SK-N-SH (cell line): ENCODE results near the gene PSMB2. TPM values are rescaled to one million over a fixed set of nuclear protein-coding genes. Genes with fewer than 3 reads are reported as not detected.

ENCODE experiments used
- CTCF ChIA-PET: fragments of 300-600, 350-600 bp; formaldehyde crosslinking; extraction: SDS; loops from one replicate; lab custom pipeline; 2021; lab: Yijun Ruan, JAX
- POLR2A ChIA-PET: fragments of 350-600 bp; sonication (Branson Sonifier 250); formaldehyde crosslinking; extraction: SDS; loops from one replicate; lab custom pipeline; 2020; ENCODE audit warnings: antibody characterized with exemption, inconsistent platforms; lab: Yijun Ruan, JAX
- DNase-seq: peaks from one replicate; pipeline ENCODE4 v3.0.0; 2012
- H2AFZ ChIP-seq: fragments of 200-600 bp; sonication (generic); 2 replicates; pipeline ENCODE4 v1.8.1; 2016; ENCODE audit warnings: antibody characterized with exemption, mild to moderate bottlenecking, low read depth
- H3F3A ChIP-seq: fragments of 200-600 bp; sonication (generic); replicated peaks from 2 replicates; pipeline ENCODE3; 2016; ENCODE audit warnings: antibody characterized with exemption, mild to moderate bottlenecking; ENCODE audit not compliant: insufficient read depth
- H3K27ac ChIP-seq, 2 experiments: fragments of 200-500 bp in 1 of 2; fragments of 200-600 bp in 1 of 2; sonication (Bioruptor generic) in 1 of 2; sonication (generic), shearing (Covaris generic) in 1 of 2; 2 replicates each; pipeline versions ENCODE4 v1.5.1 to v1.6.1; 2014 to 2016; ENCODE audit warnings: low read depth in 2 of 2, inconsistent platforms in 1 of 2, low read length in 1 of 2, mild to moderate bottlenecking in 1 of 2, mixed read lengths in 1 of 2
- H3K27me3 ChIP-seq: fragments of 200-600 bp; sonication (generic), shearing (Covaris generic); 2 replicates; pipeline ENCODE4 v1.6.1; 2016; ENCODE audit warnings: mixed run types; ENCODE audit not compliant: insufficient read depth
- H3K36me3 ChIP-seq, 2 experiments: fragments of 200-500 bp in 1 of 2; fragments of 200-600 bp in 1 of 2; sonication (Bioruptor generic) in 1 of 2; sonication (generic) in 1 of 2; replicated peaks in 1 of 2; 2 replicates each; pipeline versions ENCODE3 to v1.5.1; 2014 to 2016; ENCODE audit warnings: low read length in 1 of 2, mild to moderate bottlenecking in 1 of 2; ENCODE audit not compliant: insufficient read depth in 2 of 2, control insufficient read depth in 1 of 2
- H3K4me1 ChIP-seq, 2 experiments: fragments of 200-500 bp in 1 of 2; fragments of 200-600 bp in 1 of 2; sonication (Bioruptor generic) in 1 of 2; sonication (generic), shearing (Covaris generic) in 1 of 2; 2 replicates each; pipeline versions ENCODE4 v1.5.1 to v1.6.1; 2014 to 2016; ENCODE audit warnings: low read depth in 1 of 2, low read length in 1 of 2, mixed run types in 1 of 2; ENCODE audit not compliant: insufficient read depth in 2 of 2, control insufficient read depth in 1 of 2
- H3K4me2 ChIP-seq: fragments of 200-600 bp; sonication (generic), shearing (Covaris generic); 2 replicates; pipeline ENCODE4 v1.6.1; 2017; ENCODE audit warnings: mixed run types
- H3K4me3 ChIP-seq, 2 experiments: fragments of 200-500 bp in 1 of 2; fragments of 200-600 bp in 1 of 2; sonication (Bioruptor generic) in 1 of 2; sonication (generic), shearing (Covaris generic) in 1 of 2; 2 replicates each; pipeline versions ENCODE4 v1.5.1 to v1.8.1; 2014 to 2016; ENCODE audit warnings: low read depth in 2 of 2, inconsistent platforms in 1 of 2, low read length in 1 of 2, mild to moderate bottlenecking in 1 of 2, mixed read lengths in 1 of 2, moderate library complexity in 1 of 2
- H3K79me2 ChIP-seq: fragments of 200-600 bp; sonication (generic); 2 replicates; pipeline ENCODE4 v1.8.1; 2017; ENCODE audit warnings: mild to moderate bottlenecking; ENCODE audit not compliant: insufficient read depth
- H3K9ac ChIP-seq: fragments of 200-600 bp; sonication (generic); 2 replicates; pipeline ENCODE4 v1.6.1; 2017; ENCODE audit warnings: mixed run types
- H3K9me2 ChIP-seq: fragments of 200-600 bp; sonication (generic); 2 replicates; pipeline ENCODE4 v1.6.1; 2017; ENCODE audit warnings: mixed run types
- H3K9me3 ChIP-seq: fragments of 200-600 bp; sonication (generic); 2 replicates; pipeline ENCODE4 v1.6.1; 2017; ENCODE audit warnings: mixed run types, mild to moderate bottlenecking, moderate library complexity
- H4K20me1 ChIP-seq: fragments of 200-600 bp; sonication (generic); 2 replicates; pipeline ENCODE4 v1.6.1; 2017; ENCODE audit warnings: mild to moderate bottlenecking, mixed run types; ENCODE audit not compliant: insufficient read depth
- CTCF ChIP-seq: fragments of 200-600 bp; sonication (generic); IDR thresholded peaks from 2 replicates; pipeline ENCODE4 v1.6.1; 2017; ENCODE audit warnings: antibody characterized with exemption, mild to moderate bottlenecking, moderate library complexity
- ELF1 ChIP-seq: IDR thresholded peaks from 2 replicates; pipeline ENCODE4 v1.4.0; 2012
- FOSL2 ChIP-seq: IDR thresholded peaks from 2 replicates; pipeline ENCODE4 v1.4.0; 2012; ENCODE audit warnings: low read depth, mild to moderate bottlenecking, moderate library complexity, borderline replicate concordance
- FOXM1 ChIP-seq: IDR thresholded peaks from 2 replicates; pipeline ENCODE4 v1.4.0; 2012; ENCODE audit warnings: low read depth, mild to moderate bottlenecking
- GABPA ChIP-seq: IDR thresholded peaks from 2 replicates; pipeline ENCODE4 v1.4.0; 2012; ENCODE audit warnings: low read depth, mild to moderate bottlenecking
- IRF3 ChIP-seq: fragments of 150-350 bp; IDR thresholded peaks from 2 replicates; pipeline ENCODE4 v1.6.1; 2016; ENCODE audit warnings: mild to moderate bottlenecking, low read depth, low read length
- MEF2A ChIP-seq: IDR thresholded peaks from 2 replicates; pipeline ENCODE4 v1.4.0; 2012; ENCODE audit warnings: low read depth, borderline replicate concordance
- RAD21 ChIP-seq: IDR thresholded peaks from 2 replicates; pipeline ENCODE4 v1.6.1; 2012; ENCODE audit warnings: mild to moderate bottlenecking, low read length
- REST ChIP-seq: IDR thresholded peaks from 2 replicates; pipeline ENCODE4 v1.6.1; 2012; ENCODE audit warnings: mild to moderate bottlenecking, low read depth, low read length, moderate library complexity
- RFX5 ChIP-seq: IDR thresholded peaks from 2 replicates; pipeline ENCODE4 v1.6.1; 2012; ENCODE audit warnings: mild to moderate bottlenecking, improper control_type of control experiment, low read length
- TAF1 ChIP-seq: IDR thresholded peaks from 2 replicates; pipeline ENCODE4 v1.6.1; 2012; ENCODE audit warnings: low read depth, mild to moderate bottlenecking, low read length, moderate library complexity, borderline replicate concordance
- WGBS: methylation state at CpG from one replicate; pipeline ENCODE4 v1.1.6; 2017; ENCODE audit warnings: low lambda C conversion rate; 5-methylcytosine and 5-hydroxymethylcytosine counted together
- polyA plus RNA-seq, 3 experiments: library from polyadenylated mRNA; depleted of rRNA; stranded (reverse); fragments of >200 nt; gene quantifications; 2 replicates each; pipeline ENCODE4 v1.2.3, GENCODE V29; 2012

PSMB2 gene
- polyA plus RNA-seq, 1 of the 3 experiments (the other 2 are of a cell fraction) = 83.5 TPM

GRCh38 chr1:35594005-35594760, 47.1 kb downstream of the PSMB2 start:
- CTCF ChIA-PET = interaction anchor here (1.3 to 2.1 kb wide), 2 partner anchors 25 to 133 kb away, joined by 5 to 8 read pairs; no protein-coding TSS in a partner anchor
- DNase-seq = no peak
- WGBS = 93% methylated on average over 9 of the region's 9 CpGs
- Histone ChIP-seq H3K9me3 (no peaks in the 10 kb centered on the region), H3K4me3 (no peak overlapping the region), H3F3A (peaks cover 5% of the 10 kb centered on the region), H3K4me1 (peaks cover 0 to 4% of the 10 kb centered on the region in 2 experiments; a peak in 1 of 4 replicates), H3K9ac (no peak overlapping the region), H4K20me1 (no peaks in the 10 kb centered on the region), H3K4me2 (no peak overlapping the region), H3K27ac (no peak overlapping the region), H3K36me3 (peaks cover 0 to under 1% of the 10 kb centered on the region in 2 experiments), H3K9me2 (no peaks in the 10 kb centered on the region), H3K79me2 (no peaks in the 10 kb centered on the region), H2AFZ (no peak overlapping the region)
- POLR2A ChIA-PET = no interaction called here
- TF ChIP-seq RFX5 (no peak), GABPA (no peak), FOXM1 (no peak), MEF2A (no peak), IRF3 (no peak), ELF1 (no peak), TAF1 (no peak), RAD21 (no peak), FOSL2 (no peak), REST (no peak), CTCF (no peak)
- TF ChIP-seq, all 33 proteins: peak for 0
- H3K27me3 ChIP-seq = no peaks in the 10 kb centered on the region
